DND-41 (cell line): ENCODE results near the gene RAPGEF1.

Source experiments
- CTCF ChIP-seq: IDR thresholded peaks from 2 replicates; pipeline ENCODE4 v1.5.1; 2012; ENCODE audit warnings: borderline replicate concordance, low read length, moderate library complexity, mild to moderate bottlenecking; ENCODE audit not compliant: poor library complexity, severe bottlenecking; ENCODE audit errors: extremely low read depth
- EZH2 ChIP-seq: IDR thresholded peaks from 3 replicates; pipeline ENCODE4 v1.6.1; 2012; ENCODE audit warnings: borderline replicate concordance, low read depth, mild to moderate bottlenecking, moderate library complexity, low read length, inconsistent platforms; ENCODE audit not compliant: severe bottlenecking

- TF ChIP-seq CTCF: no peak
- no peak for TF ChIP-seq EZH2
Observed at GRCh38 chr9:131619680-131620079, 120.2 kb downstream of the RAPGEF1 start.
